Mesothelial cell of epicardium (in vitro differentiated cells): ENCODE measurements around the gene ABCF3. TPM values are rescaled to one million over a fixed set of nuclear protein-coding genes. Genes with fewer than 3 reads are reported as not detected.
A peak's percentile ranks its signal among the peaks of the same experiment; 100 is the strongest.

Experiments
- DNase-seq, 2 experiments: peaks; one replicate each; pipeline ENCODE4 v3.0.0; 2021; ENCODE audit warnings: low spot score in 2 of 2; ENCODE audit not compliant: unreplicated experiment in 2 of 2
- H3K27ac Mint-ChIP-seq: 2 replicates; pipeline ENCODE4 v1.8.0; 2021; ENCODE audit warnings: mixed read lengths
- H3K27me3 Mint-ChIP-seq: 2 replicates; pipeline ENCODE4 v1.8.0; 2021; ENCODE audit warnings: low read depth, mixed read lengths
- H3K36me3 Mint-ChIP-seq: 2 replicates; pipeline ENCODE4 v1.8.0; 2021; ENCODE audit warnings: mixed read lengths
- H3K4me1 Mint-ChIP-seq: 2 replicates; pipeline ENCODE4 v1.8.0; 2021; ENCODE audit warnings: mixed read lengths
- H3K4me3 Mint-ChIP-seq: 2 replicates; pipeline ENCODE4 v1.8.0; 2021; ENCODE audit warnings: mild to moderate bottlenecking, moderate library complexity, mixed read lengths
- H3K9me3 Mint-ChIP-seq: 2 replicates; pipeline ENCODE4 v1.8.0; 2021; ENCODE audit warnings: mixed read lengths
- total RNA-seq: library from RNA; stranded (reverse); gene quantifications from 3 replicates; pipeline ENCODE4 v1.2.1, GENCODE V29; 2021
- TF ChIP-seq, protein P1 (sequence below): fragments of 200-600 bp; sonication (generic); IDR thresholded peaks from one replicate; pipeline ENCODE4 v1.5.0; 2021; ENCODE audit warnings: antibody characterized with exemption; ENCODE audit not compliant: unreplicated experiment

Gene ABCF3
- total RNA-seq, 1 donor from 2014 or later: 67.9 TPM

DNA sequence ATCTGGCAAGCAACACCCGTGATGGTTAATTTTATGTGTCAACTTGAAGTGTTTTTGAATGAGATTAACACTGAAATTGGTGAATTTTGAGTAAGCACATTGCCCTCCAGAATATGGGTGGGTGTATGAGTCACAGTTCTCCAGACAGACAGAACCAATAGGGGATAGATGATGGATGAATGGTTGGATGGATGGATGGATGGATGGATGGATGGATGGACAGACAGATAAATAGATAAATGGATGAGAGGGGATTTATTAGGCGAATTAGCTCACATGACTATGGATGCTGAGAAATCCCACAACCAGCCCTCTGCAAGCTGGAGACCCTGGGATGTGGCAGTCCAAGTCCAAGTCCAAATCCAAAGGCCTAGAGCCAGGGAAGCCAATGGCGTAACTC lies 37.9 kb downstream of the ABCF3 start:
- no peak overlapping the region for H3K27ac Mint-ChIP-seq
- H3K4me1 Mint-ChIP-seq: peaks cover 2% of the 10 kb centered on the region
- H3K9me3 Mint-ChIP-seq: no peaks in the 10 kb centered on the region
- TF ChIP-seq, protein P1, sequence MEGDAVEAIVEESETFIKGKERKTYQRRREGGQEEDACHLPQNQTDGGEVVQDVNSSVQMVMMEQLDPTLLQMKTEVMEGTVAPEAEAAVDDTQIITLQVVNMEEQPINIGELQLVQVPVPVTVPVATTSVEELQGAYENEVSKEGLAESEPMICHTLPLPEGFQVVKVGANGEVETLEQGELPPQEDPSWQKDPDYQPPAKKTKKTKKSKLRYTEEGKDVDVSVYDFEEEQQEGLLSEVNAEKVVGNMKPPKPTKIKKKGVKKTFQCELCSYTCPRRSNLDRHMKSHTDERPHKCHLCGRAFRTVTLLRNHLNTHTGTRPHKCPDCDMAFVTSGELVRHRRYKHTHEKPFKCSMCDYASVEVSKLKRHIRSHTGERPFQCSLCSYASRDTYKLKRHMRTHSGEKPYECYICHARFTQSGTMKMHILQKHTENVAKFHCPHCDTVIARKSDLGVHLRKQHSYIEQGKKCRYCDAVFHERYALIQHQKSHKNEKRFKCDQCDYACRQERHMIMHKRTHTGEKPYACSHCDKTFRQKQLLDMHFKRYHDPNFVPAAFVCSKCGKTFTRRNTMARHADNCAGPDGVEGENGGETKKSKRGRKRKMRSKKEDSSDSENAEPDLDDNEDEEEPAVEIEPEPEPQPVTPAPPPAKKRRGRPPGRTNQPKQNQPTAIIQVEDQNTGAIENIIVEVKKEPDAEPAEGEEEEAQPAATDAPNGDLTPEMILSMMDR: no peak
- H3K4me3 Mint-ChIP-seq: no peak overlapping the region
- H3K27me3 Mint-ChIP-seq: peaks cover 59% of the 10 kb centered on the region
- H3K36me3 Mint-ChIP-seq: no peaks in the 10 kb centered on the region
- DNase-seq: no peak

- Mint-ChIP-seq H3K9me3 (no peaks in the 10 kb centered on the region), H3K27me3 (peaks cover 79% of the 10 kb centered on the region), H3K27ac (no peak overlapping the region), H3K36me3 (no peaks in the 10 kb centered on the region), H3K4me1 (peaks cover 9% of the 10 kb centered on the region), H3K4me3 (no peak overlapping the region)
- no peak for DNase-seq
- TF ChIP-seq, protein P1: peak; percentile 82
Measured at GRCh38 chr3:184227481-184227935, 41.5 kb downstream of the ABCF3 start.

DNA sequence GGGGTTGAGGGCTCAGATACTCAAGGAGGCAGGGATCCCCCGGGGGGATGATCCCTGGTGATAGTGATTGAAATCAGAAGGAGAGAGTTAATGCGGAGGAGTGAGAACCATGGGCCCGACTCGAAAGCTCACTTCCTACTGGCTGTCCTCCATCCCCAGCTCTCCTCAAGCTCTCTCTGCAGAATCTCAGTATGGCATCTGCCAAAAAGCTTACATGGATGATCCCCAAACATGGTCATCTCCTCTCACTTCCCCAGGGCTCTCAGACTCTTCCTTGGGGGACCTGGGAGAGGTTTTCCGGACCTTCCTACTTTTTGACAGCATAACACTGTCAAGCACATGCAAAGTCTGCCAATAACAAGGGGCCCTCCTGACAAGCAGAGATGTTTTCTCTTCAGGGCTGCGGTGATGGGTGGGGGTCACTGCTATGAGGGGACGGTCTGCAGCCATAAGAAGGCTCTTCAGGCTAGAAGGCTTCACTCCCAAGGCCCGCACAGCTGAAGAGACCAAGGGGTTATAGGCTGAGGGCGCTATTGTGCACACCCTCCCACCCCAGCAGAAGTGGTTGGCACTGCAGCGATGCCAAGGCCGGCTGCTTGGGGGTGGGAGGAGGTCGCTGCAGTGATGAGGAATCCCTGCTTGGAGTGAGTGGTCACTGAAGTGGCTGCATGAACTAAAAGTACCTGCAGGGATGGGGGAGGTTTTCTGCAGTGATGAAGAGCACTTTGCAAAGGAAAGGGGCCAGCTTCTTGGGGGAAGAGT lies 42.6 kb downstream of the ABCF3 start:
- TF ChIP-seq, protein P1: no peak
- no peaks in the 10 kb centered on the region for H3K36me3 Mint-ChIP-seq
- no peak for DNase-seq
- peaks cover 82% of the 10 kb centered on the region for H3K27me3 Mint-ChIP-seq
- peaks cover 9% of the 10 kb centered on the region for H3K4me1 Mint-ChIP-seq
- peak overlapping the region; percentile 65 for H3K4me3 Mint-ChIP-seq
- H3K27ac Mint-ChIP-seq: no peak overlapping the region
- no peaks in the 10 kb centered on the region for H3K9me3 Mint-ChIP-seq

GRCh38 chr3:184229394-184230080 lies 43.5 kb downstream of the ABCF3 start, which contains the start of gene VWA5B2:
Gene VWA5B2, plus strand, starts transcription at chr3:184229585. Its CDS starts 944 bp downstream, at chr3:184230529.
- DNase-seq: peak; percentile 55 to 72
- H3K27ac Mint-ChIP-seq: no peak within 1 kb of the TSS
- no peaks in the 10 kb centered on the region for H3K9me3 Mint-ChIP-seq
- no peaks in the 10 kb centered on the region for H3K36me3 Mint-ChIP-seq
- peaks cover 9% of the 10 kb centered on the region for H3K4me1 Mint-ChIP-seq
- H3K4me3 Mint-ChIP-seq: peak within 1 kb of the TSS; percentile 65
- peaks cover 84% of the 10 kb centered on the region for H3K27me3 Mint-ChIP-seq
- TF ChIP-seq, protein P1: no peak

GRCh38 chr3:184230081-184230602 lies 44.1 kb downstream of the ABCF3 start:
- peak overlapping the region; percentile 58 for H3K4me3 Mint-ChIP-seq
- H3K4me1 Mint-ChIP-seq: peaks cover 9% of the 10 kb centered on the region
- H3K36me3 Mint-ChIP-seq: no peaks in the 10 kb centered on the region
- H3K27ac Mint-ChIP-seq: no peak overlapping the region
- H3K9me3 Mint-ChIP-seq: no peaks in the 10 kb centered on the region
- TF ChIP-seq, protein P1: no peak
- peaks cover 84% of the 10 kb centered on the region for H3K27me3 Mint-ChIP-seq
- DNase-seq: no peak
